HG03520 (cell line): ENCODE results near the gene VOPP1.

Source experiments
- ATAC-seq: cut with Tn5 transposase; IDR thresholded peaks from one replicate; pipeline ENCODE4 v1.9.1; 2021; ENCODE audit warnings: mild to moderate bottlenecking, moderate library complexity; ENCODE audit not compliant: unreplicated experiment

The VOPP1 gene

GRCh38 chr7:55557666-55558188, 14.6 kb downstream of the VOPP1 start:
- ATAC-seq: peak; percentile 80

- ATAC-seq: no peak
Measured at GRCh38 chr7:55556492-55556891, 15.8 kb downstream of the VOPP1 start.

GRCh38 chr7:55556031-55556430, 16.3 kb downstream of the VOPP1 start:
- no peak for ATAC-seq

- no peak for ATAC-seq
Measured at GRCh38 chr7:55555160-55555559, 17.1 kb downstream of the VOPP1 start.

- ATAC-seq: no peak
Measured at GRCh38 chr7:55554038-55554437, 18.3 kb downstream of the VOPP1 start.

- ATAC-seq: no peak
Measured at GRCh38 chr7:55553024-55553345, 19.3 kb downstream of the VOPP1 start.

GRCh38 chr7:55552320-55553023, 19.8 kb downstream of the VOPP1 start:
- no peak for ATAC-seq

- ATAC-seq: no peak
Measured at GRCh38 chr7:55550841-55551537, 21.3 kb downstream of the VOPP1 start.

GRCh38 chr7:55550010-55550663, 22.2 kb downstream of the VOPP1 start:
- no peak for ATAC-seq

- peak; percentile 41 for ATAC-seq
Measured at GRCh38 chr7:55549457-55549856, 22.8 kb downstream of the VOPP1 start.

GRCh38 chr7:55548295-55548731, 24.0 kb downstream of the VOPP1 start:
- ATAC-seq: peak; percentile 36

- ATAC-seq: no peak
Measured at GRCh38 chr7:55546814-55547213, 25.5 kb downstream of the VOPP1 start.

- ATAC-seq: no peak
Measured at GRCh38 chr7:55545496-55545895, 26.8 kb downstream of the VOPP1 start.

GRCh38 chr7:55540226-55540858, 32.0 kb downstream of the VOPP1 start:
- no peak for ATAC-seq

- ATAC-seq: no peak
Measured at GRCh38 chr7:55539380-55539779, 32.9 kb downstream of the VOPP1 start.

GRCh38 chr7:55538538-55538937, 33.8 kb downstream of the VOPP1 start:
- ATAC-seq: no peak

GRCh38 chr7:55537458-55537990, 34.8 kb downstream of the VOPP1 start:
- ATAC-seq: no peak

- ATAC-seq: no peak
Measured at GRCh38 chr7:55536619-55537457, 35.5 kb downstream of the VOPP1 start.

GRCh38 chr7:55535617-55536016, 36.7 kb downstream of the VOPP1 start:
- no peak for ATAC-seq

GRCh38 chr7:55534916-55535590, 37.2 kb downstream of the VOPP1 start:
- ATAC-seq: no peak
